HEK293T (cell line): Measurements from ENCODE around the gene ARHGAP8.

Source experiments
- CTCF ChIA-PET: fragments of 350-600 bp; formaldehyde crosslinking; extraction: SDS; loops from one replicate; lab custom pipeline; 2021; ENCODE audit warnings: antibody characterized with exemption, inconsistent platforms; lab: Yijun Ruan, JAX
- POLR2A ChIA-PET: fragments of 350-600 bp; formaldehyde crosslinking; extraction: SDS; loops from one replicate; lab custom pipeline; 2020; ENCODE audit warnings: antibody characterized with exemption, inconsistent platforms; lab: Yijun Ruan, JAX
- DNase-seq: peaks from one replicate; pipeline ENCODE4 v3.0.0; 2012; ENCODE audit warnings: mixed read lengths; ENCODE audit errors: extremely low spot score
- ARNT ChIP-seq: fragments of 450-650 bp; IDR thresholded peaks from 2 replicates; pipeline ENCODE4 v1.6.1; 2017; ENCODE audit warnings: mild to moderate bottlenecking
- BHLHE40 ChIP-seq: fragments of 450-650 bp; IDR thresholded peaks from 2 replicates; pipeline ENCODE4 v1.6.1; 2016; ENCODE audit warnings: mild to moderate bottlenecking, moderate library complexity, borderline replicate concordance
- CTBP1 ChIP-seq: fragments of 450-650 bp; IDR thresholded peaks from 2 replicates; pipeline ENCODE4 v1.6.1; 2016; ENCODE audit warnings: borderline replicate concordance
- ELF4 ChIP-seq: fragments of 450-650 bp; IDR thresholded peaks from 2 replicates; pipeline ENCODE4 v1.6.1; 2017; ENCODE audit warnings: antibody characterized with exemption
- FOXA1 ChIP-seq: fragments of 450-650 bp; IDR thresholded peaks from 2 replicates; pipeline ENCODE4 v1.6.1; 2016; ENCODE audit warnings: mild to moderate bottlenecking
- FOXK2 ChIP-seq: fragments of 450-650 bp; IDR thresholded peaks from 2 replicates; pipeline ENCODE4 v1.6.1; 2016; ENCODE audit warnings: mild to moderate bottlenecking
- FOXM1 ChIP-seq: fragments of 450-650 bp; IDR thresholded peaks from 2 replicates; pipeline ENCODE4 v1.6.1; 2017; ENCODE audit warnings: mild to moderate bottlenecking, borderline replicate concordance
- HDGF ChIP-seq: fragments of 450-650 bp; IDR thresholded peaks from 2 replicates; pipeline ENCODE4 v1.6.1; 2017; ENCODE audit warnings: antibody characterized with exemption, borderline replicate concordance
- L3MBTL2 ChIP-seq: fragments of 450-650 bp; conservative IDR thresholded peaks from 2 replicates; pipeline ENCODE4 v1.6.1; 2016; ENCODE audit warnings: mild to moderate bottlenecking
- LEF1 ChIP-seq: fragments of 450-650 bp; IDR thresholded peaks from 2 replicates; pipeline ENCODE4 v1.6.1; 2017; ENCODE audit warnings: mild to moderate bottlenecking, borderline replicate concordance
- NFRKB ChIP-seq: fragments of 450-650 bp; IDR thresholded peaks from 2 replicates; pipeline ENCODE4 v1.6.1; 2016; ENCODE audit warnings: mild to moderate bottlenecking, moderate library complexity
- SP1 ChIP-seq: fragments of 450-650 bp; IDR thresholded peaks from 2 replicates; pipeline ENCODE4 v1.6.1; 2017
- SUZ12 ChIP-seq: fragments of 450-650 bp; IDR thresholded peaks from 2 replicates; pipeline ENCODE4 v1.6.1; 2016; ENCODE audit warnings: mild to moderate bottlenecking
- TARDBP ChIP-seq: fragments of 450-650 bp; IDR thresholded peaks from 2 replicates; pipeline ENCODE4 v1.6.1; 2016
- ZNF384 ChIP-seq: fragments of 450-650 bp; IDR thresholded peaks from 2 replicates; pipeline ENCODE4 v1.6.1; 2016
- TF ChIP-seq, protein P1 (sequence below): fragments of 450-650 bp; IDR thresholded peaks from 2 replicates; pipeline ENCODE4 v1.6.1; 2016

ARHGAP8 gene

DNA sequence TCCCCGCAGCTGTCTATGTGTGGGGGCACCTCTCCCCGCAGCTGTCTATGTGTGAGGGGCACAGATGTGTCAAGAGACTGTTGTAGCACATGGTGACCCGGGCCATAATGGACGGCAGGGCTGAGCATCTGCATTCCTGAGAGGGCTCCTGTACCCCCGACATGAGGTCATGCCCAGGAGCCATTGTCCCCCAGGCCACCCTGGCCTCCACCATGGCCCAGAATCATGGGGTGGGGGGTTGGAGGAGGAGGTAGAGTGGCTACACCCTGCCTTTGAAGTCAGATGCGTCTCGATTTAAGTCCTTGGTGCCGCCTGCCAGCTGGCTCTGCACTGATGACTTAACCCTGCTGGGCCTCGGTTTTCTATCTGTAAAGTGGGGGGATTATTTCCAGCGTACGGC, 49.1 kb downstream of the ARHGAP8 start:
- TF ChIP-seq HDGF (no peak), LEF1 (no peak), NFRKB (no peak), L3MBTL2 (no peak), ZNF384 (no peak), FOXM1 (no peak), SUZ12 (no peak), CTBP1 (no peak), SP1 (no peak), BHLHE40 (no peak), ELF4 (no peak), FOXA1 (no peak)
- TF ChIP-seq, protein P1, sequence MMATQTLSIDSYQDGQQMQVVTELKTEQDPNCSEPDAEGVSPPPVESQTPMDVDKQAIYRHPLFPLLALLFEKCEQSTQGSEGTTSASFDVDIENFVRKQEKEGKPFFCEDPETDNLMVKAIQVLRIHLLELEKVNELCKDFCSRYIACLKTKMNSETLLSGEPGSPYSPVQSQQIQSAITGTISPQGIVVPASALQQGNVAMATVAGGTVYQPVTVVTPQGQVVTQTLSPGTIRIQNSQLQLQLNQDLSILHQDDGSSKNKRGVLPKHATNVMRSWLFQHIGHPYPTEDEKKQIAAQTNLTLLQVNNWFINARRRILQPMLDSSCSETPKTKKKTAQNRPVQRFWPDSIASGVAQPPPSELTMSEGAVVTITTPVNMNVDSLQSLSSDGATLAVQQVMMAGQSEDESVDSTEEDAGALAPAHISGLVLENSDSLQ: no peak
- ChIA-PET POLR2A (no interaction called here), CTCF (no interaction called here)
- no peak for DNase-seq

DNA sequence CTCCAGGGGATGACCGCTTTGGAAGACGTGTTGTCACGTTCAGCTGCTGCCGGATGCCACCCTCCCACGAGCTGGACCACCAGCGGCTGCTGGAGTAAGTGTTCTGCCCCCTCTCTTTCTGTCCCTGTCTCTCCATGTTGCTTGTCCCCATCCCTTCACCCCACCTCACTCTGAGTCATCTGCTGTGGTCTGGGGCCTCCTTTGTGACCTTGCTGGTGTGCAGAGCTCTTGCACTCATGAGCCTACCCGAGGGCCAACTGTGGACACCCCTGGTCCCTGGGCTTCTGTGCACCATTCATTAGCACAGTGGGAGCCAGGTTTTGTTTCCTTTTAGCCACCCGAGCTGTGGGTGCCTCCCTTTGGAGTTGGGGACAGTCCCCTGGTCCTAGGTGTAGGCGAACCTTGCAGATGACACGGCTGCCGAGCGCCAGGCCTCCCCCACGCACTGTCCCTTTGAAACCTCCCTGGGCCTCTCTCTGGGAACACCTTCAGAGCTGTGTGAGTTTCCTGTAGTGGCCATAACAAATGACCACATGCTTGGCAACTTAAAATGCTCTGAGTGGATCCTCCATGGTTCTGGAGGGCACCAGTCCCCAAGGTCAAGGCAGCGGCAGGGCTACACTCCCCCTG, 49.8 kb downstream of the ARHGAP8 start:
- ChIA-PET POLR2A (no interaction called here), CTCF (no interaction called here)
- DNase-seq: no peak

DNA sequence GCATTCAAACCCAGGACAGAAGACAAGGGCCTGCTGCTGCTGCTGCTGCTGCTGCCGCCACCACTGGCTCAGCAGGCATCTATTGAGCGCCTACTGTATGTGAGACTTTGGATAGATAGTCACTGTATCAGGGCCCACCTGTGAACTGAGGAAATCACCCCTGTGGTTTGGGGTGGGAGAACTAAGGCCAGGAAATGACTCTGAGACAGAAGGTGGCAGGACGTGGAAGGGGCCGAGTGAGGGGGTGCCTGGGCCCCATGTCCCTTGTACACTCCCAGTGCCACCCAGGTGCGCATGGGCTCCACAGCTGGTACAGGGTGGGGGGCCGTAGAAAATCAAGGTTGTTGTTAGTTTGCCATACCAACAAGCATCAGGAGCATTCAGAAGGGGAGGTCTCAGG, 50.6 kb downstream of the ARHGAP8 start:
- ChIA-PET POLR2A (no interaction called here), CTCF (no interaction called here)
- TF ChIP-seq NFRKB: no peak
- no peak for TF ChIP-seq TARDBP
- TF ChIP-seq, protein P1: no peak
- no peak for TF ChIP-seq BHLHE40
- TF ChIP-seq ZNF384: no peak
- TF ChIP-seq FOXM1: no peak
- no peak for TF ChIP-seq CTBP1
- no peak for TF ChIP-seq ELF4
- DNase-seq: no peak

More for the DNA sequence above, 49.8 kb downstream of the ARHGAP8 start:
- TF ChIP-seq LEF1 (no peak), FOXK2 (no peak), HDGF (no peak), ARNT (no peak), BHLHE40 (no peak), ZNF384 (no peak), SP1 (no peak), TARDBP (no peak), FOXM1 (no peak), FOXA1 (no peak), SUZ12 (no peak), CTBP1 (no peak), NFRKB (no peak), L3MBTL2 (no peak)
- TF ChIP-seq, protein P1: no peak

DNA sequence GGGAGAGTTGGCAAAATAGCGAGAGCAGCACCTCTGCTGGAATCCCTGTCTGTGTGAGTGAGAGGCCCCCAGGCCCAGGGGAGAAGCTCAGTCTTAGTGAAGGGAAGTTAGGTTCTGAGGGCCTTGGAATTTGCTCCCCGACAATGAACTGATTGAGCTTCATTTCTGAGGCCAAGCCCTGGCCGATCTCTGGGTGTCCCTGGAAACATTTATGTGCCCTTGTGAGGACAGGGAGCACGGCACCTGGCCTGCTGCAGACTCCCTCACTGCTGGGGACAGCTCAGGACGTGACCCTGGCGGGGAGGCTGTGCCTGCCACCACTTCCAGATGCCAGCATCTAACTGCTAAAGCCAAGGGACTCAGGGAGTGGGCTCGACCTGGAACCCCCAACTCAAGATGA, 52.0 kb downstream of the ARHGAP8 start:
- DNase-seq: no peak
- TF ChIP-seq ELF4 (no peak), FOXA1 (no peak), CTBP1 (no peak), FOXK2 (no peak), FOXM1 (no peak), ZNF384 (no peak), SUZ12 (no peak), LEF1 (no peak), L3MBTL2 (no peak), TARDBP (no peak), HDGF (no peak)
- TF ChIP-seq, protein P1: no peak
- POLR2A ChIA-PET: no interaction called here
- CTCF ChIA-PET: interaction anchor here (0.6 kb wide), 1 partner anchor 855 kb away, joined by 3 read pairs; no protein-coding TSS in a partner anchor

DNA sequence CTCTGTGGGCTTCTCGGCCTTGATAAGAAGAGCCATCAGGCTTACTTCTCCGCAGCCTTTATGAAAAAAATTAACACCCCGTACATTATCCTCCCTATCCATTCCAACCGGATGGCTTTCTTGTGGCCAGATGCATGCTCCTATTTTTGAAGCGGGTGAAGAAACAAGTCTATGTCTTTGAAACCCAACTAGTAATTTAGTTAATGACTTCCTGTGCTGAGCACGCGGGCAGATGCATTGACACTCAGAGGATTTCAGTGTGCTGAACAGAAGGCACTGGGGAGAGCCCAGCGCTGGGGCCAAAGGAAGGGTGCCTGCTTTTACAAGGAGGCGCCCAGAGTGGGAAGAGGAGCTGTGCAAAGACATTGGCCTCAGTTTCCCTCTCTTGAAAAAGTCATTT, 53.3 kb downstream of the ARHGAP8 start:
- ChIA-PET POLR2A (no interaction called here), CTCF (interaction anchor here (0.8 kb wide), 1 partner anchor 694 kb away, joined by 3 read pairs; no protein-coding TSS in a partner anchor)
- no peak for TF ChIP-seq LEF1
- TF ChIP-seq, protein P1: no peak
- no peak for TF ChIP-seq TARDBP
- no peak for TF ChIP-seq L3MBTL2
- no peak for TF ChIP-seq CTBP1
- no peak for TF ChIP-seq FOXM1
- no peak for TF ChIP-seq NFRKB
- no peak for TF ChIP-seq BHLHE40
- TF ChIP-seq ZNF384: no peak
- TF ChIP-seq ARNT: no peak
- no peak for TF ChIP-seq FOXK2
- TF ChIP-seq ELF4: no peak
- TF ChIP-seq SP1: no peak
- no peak for TF ChIP-seq SUZ12
- no peak for TF ChIP-seq FOXA1
- no peak for TF ChIP-seq HDGF
- no peak for DNase-seq
